GM23338 (cell line): ENCODE results near the gene PCDHGB1. TPM values are rescaled to one million over a fixed set of nuclear protein-coding genes. Genes with fewer than 3 reads are reported as not detected.
A peak's percentile ranks its signal among the peaks of the same experiment; 100 is the strongest.
"Not testable (repeated sequence)": the region's sequence is repeated elsewhere in the genome, so short reads cannot be mapped to it uniquely, and the experiment has no call there.

ENCODE experiments used
- ATAC-seq: fragments of 200-7000 bp; cut with Tn5 transposase; 3 replicates; pipeline ENCODE4 v1.9.1; 2020
- DNase-seq: peaks from one replicate; pipeline ENCODE4 v3.0.0-alpha.2; 2015; ENCODE audit warnings: low spot score
- H2AFZ ChIP-seq: fragments of 200-600 bp; sonication (generic); 2 replicates; pipeline ENCODE4 v1.8.0; 2016; ENCODE audit warnings: antibody characterized with exemption, mild to moderate bottlenecking, moderate library complexity
- H3F3A ChIP-seq: fragments of 200-600 bp; sonication (generic); replicated peaks from 2 replicates; pipeline ENCODE4 v1.8.0; 2017; ENCODE audit warnings: antibody characterized with exemption, mixed run types, low read depth
- H3K27ac ChIP-seq: fragments of 200-600 bp; sonication (generic); 2 replicates; pipeline ENCODE4 v1.6.1; 2016; ENCODE audit warnings: low read depth
- H3K27me3 ChIP-seq: fragments of 200-600 bp; sonication (generic); 2 replicates; pipeline ENCODE4 v1.8.0; 2016; ENCODE audit warnings: mild to moderate bottlenecking, mixed run types, moderate library complexity; ENCODE audit not compliant: insufficient read depth
- H3K36me3 ChIP-seq: fragments of 200-600 bp; sonication (generic); 2 replicates; pipeline ENCODE4 v1.8.0; 2016; ENCODE audit warnings: mild to moderate bottlenecking; ENCODE audit not compliant: insufficient read depth
- H3K4me1 ChIP-seq: fragments of 200-600 bp; sonication (generic); 2 replicates; pipeline ENCODE4 v1.8.0; 2016; ENCODE audit warnings: mild to moderate bottlenecking, moderate library complexity; ENCODE audit not compliant: insufficient read depth
- H3K4me2 ChIP-seq: fragments of 200-600 bp; sonication (generic); 2 replicates; pipeline ENCODE4 v1.7.1; 2017; ENCODE audit warnings: mixed run types
- H3K4me3 ChIP-seq: fragments of 200-600 bp; sonication (generic); 2 replicates; pipeline ENCODE4 v1.6.1; 2016; ENCODE audit warnings: mixed run types
- H3K79me2 ChIP-seq: fragments of 200-600 bp; sonication (generic); replicated peaks from 2 replicates; pipeline ENCODE4 v1.8.0; 2017; ENCODE audit warnings: mild to moderate bottlenecking; ENCODE audit not compliant: insufficient read depth
- H3K9me2 ChIP-seq: fragments of 200-600 bp; sonication (generic); 2 replicates; pipeline ENCODE4 v1.8.0; 2017; ENCODE audit not compliant: insufficient read depth
- H4K20me1 ChIP-seq: fragments of 200-600 bp; sonication (generic); replicated peaks from 2 replicates; pipeline ENCODE4 v1.8.0; 2017; ENCODE audit warnings: mild to moderate bottlenecking; ENCODE audit not compliant: insufficient read depth
- H3K27ac Mint-ChIP-seq: 2 replicates; pipeline ENCODE4 v1.8.0; 2020; ENCODE audit warnings: inconsistent platforms, mild to moderate bottlenecking, moderate library complexity, mixed read lengths
- H3K27me3 Mint-ChIP-seq: 3 replicates; pipeline ENCODE4 v1.8.0; 2022; ENCODE audit warnings: low read depth, mild to moderate bottlenecking, moderate library complexity, mixed read lengths, inconsistent platforms; ENCODE audit not compliant: insufficient read depth, poor library complexity
- H3K36me3 Mint-ChIP-seq: 3 replicates; pipeline ENCODE4 v1.8.0; 2021; ENCODE audit warnings: low read depth, mild to moderate bottlenecking, inconsistent platforms, moderate library complexity, mixed read lengths
- H3K4me1 Mint-ChIP-seq: 3 replicates; pipeline ENCODE4 v1.8.0; 2020; ENCODE audit warnings: mild to moderate bottlenecking, inconsistent platforms, mixed read lengths
- H3K4me3 Mint-ChIP-seq: 3 replicates; pipeline ENCODE4 v1.8.0; 2021; ENCODE audit warnings: moderate library complexity, mild to moderate bottlenecking, inconsistent platforms, mixed read lengths
- H3K9me3 Mint-ChIP-seq: 3 replicates; pipeline ENCODE4 v1.8.0; 2020; ENCODE audit warnings: moderate library complexity, mild to moderate bottlenecking, inconsistent platforms, mixed read lengths
- CREB1 ChIP-seq: fragments of 250-450 bp; sonication (Bioruptor Pico); IDR thresholded peaks from 2 replicates; pipeline ENCODE4 v1.5.0; 2020; ENCODE audit warnings: low read depth, mild to moderate bottlenecking, moderate library complexity
- CTCF ChIP-seq, 2 experiments: fragments of 200-600 bp in 1 of 2; sonication (generic) in 1 of 2; conservative IDR thresholded peaks; 2 replicates each; pipeline versions ENCODE4 v1.5.1 to v1.6.1; 2016 to 2017; ENCODE audit warnings: antibody characterized with exemption in 2 of 2, low read depth in 2 of 2, mild to moderate bottlenecking in 2 of 2, moderate library complexity in 1 of 2
- EZH2phosphoT487 ChIP-seq: fragments of 200-600 bp; sonication (generic); IDR thresholded peaks from one replicate; pipeline ENCODE4 v1.8.1; 2018; ENCODE audit warnings: antibody characterized with exemption; ENCODE audit not compliant: unreplicated experiment
- NANOG ChIP-seq: IDR thresholded peaks from 2 replicates; pipeline ENCODE4 v1.6.1; 2016; ENCODE audit warnings: antibody characterized with exemption, borderline replicate concordance
- POLR2AphosphoS5 ChIP-seq: IDR thresholded peaks from 2 replicates; pipeline ENCODE4 v1.6.1; 2016; ENCODE audit warnings: antibody characterized with exemption, low read depth
- STAT1 ChIP-seq: IDR thresholded peaks from one replicate; pipeline ENCODE4 v1.6.1; 2016; ENCODE audit warnings: antibody characterized with exemption; ENCODE audit not compliant: unreplicated experiment
- ZNF462 ChIP-seq: fragments of 250-450 bp; sonication (Bioruptor Pico); IDR thresholded peaks from 2 replicates; pipeline ENCODE4 v1.5.0; 2020; ENCODE audit warnings: mild to moderate bottlenecking, moderate library complexity
- polyA plus RNA-seq: library from polyadenylated mRNA; unstranded; fragments of >200 nt; fragmentation: Nextera tagmentation; extraction: Ambion mirVana; gene quantifications from 2 replicates; pipeline ENCODE4 v1.2.1, GENCODE V29; 2016
- total RNA-seq: library from RNA; depleted of rRNA; stranded (reverse); fragments of >200 nt; shearing (Covaris generic); gene quantifications from 2 replicates; pipeline ENCODE4 v1.2.3, GENCODE V29; 2014

Gene PCDHGB1
- total and polyA plus RNA-seq, 2 experiments from 2014 or later: 0.74 to 9.1 TPM

GRCh38 chr5:141345327-141345726 is 4.6 kb upstream of the PCDHGB1 start:
- no peak for DNase-seq
- no peak overlapping the region for H2AFZ ChIP-seq
- H3K9me3 Mint-ChIP-seq: peaks cover 64% of the 10 kb centered on the region
- H3K79me2 ChIP-seq: no peaks in the 10 kb centered on the region
- ATAC-seq: no peak
- H3K36me3 Mint-ChIP-seq: peaks cover 36% of the 10 kb centered on the region
- peaks cover 7% of the 10 kb centered on the region for H3K27me3 Mint-ChIP-seq
- H3K4me1 ChIP-seq: no peaks in the 10 kb centered on the region
- no peaks in the 10 kb centered on the region for H4K20me1 ChIP-seq
- no peak overlapping the region for H3K27ac Mint-ChIP-seq
- H3K4me3 Mint-ChIP-seq: no peak overlapping the region; the same call in 2 of the 3 replicates
- no peaks in the 10 kb centered on the region for H3K36me3 ChIP-seq
- H3K4me2 ChIP-seq: no peak overlapping the region
- H3K27me3 ChIP-seq: no peaks in the 10 kb centered on the region
- no peaks in the 10 kb centered on the region for H3K9me2 ChIP-seq
- H3K27ac ChIP-seq: no peak overlapping the region
- no peaks in the 10 kb centered on the region for H3F3A ChIP-seq
- H3K4me3 ChIP-seq: no peak overlapping the region
- peaks cover 2% of the 10 kb centered on the region; the same call in 2 of the 3 replicates for H3K4me1 Mint-ChIP-seq
- TF ChIP-seq CTCF (conservative IDR thresholded peaks at IDR 0.05; ENCODE audit: low read depth in 2 of 2) (peak; percentile 28 to 46; a peak in 2 of 4 replicates), STAT1 (no peak)

- not testable (repeated sequence) for ATAC-seq, H3K9me2 ChIP-seq, H3K4me3 ChIP-seq, H2AFZ ChIP-seq, H3K27me3 Mint-ChIP-seq, H3K27ac ChIP-seq, H3K4me1 Mint-ChIP-seq, H3K27me3 ChIP-seq, H4K20me1 ChIP-seq, H3K4me2 ChIP-seq, H3F3A ChIP-seq, H3K4me3 Mint-ChIP-seq, H3K79me2 ChIP-seq, H3K4me1 ChIP-seq, H3K36me3 ChIP-seq, H3K27ac Mint-ChIP-seq, DNase-seq
- peaks cover 42% of the 10 kb centered on the region for H3K36me3 Mint-ChIP-seq
- H3K9me3 Mint-ChIP-seq: peaks cover 66% of the 10 kb centered on the region
Measured at GRCh38 chr5:141346017-141346416, 3.9 kb upstream of the PCDHGB1 start.

GRCh38 chr5:141351591-141351990 is 1.7 kb downstream of the PCDHGB1 start:
- no peak overlapping the region for H3K4me3 Mint-ChIP-seq
- H3K27ac Mint-ChIP-seq: no peak overlapping the region
- H3K4me1 Mint-ChIP-seq: peaks cover 2% of the 10 kb centered on the region; the same call in 2 of the 3 replicates
- Histone ChIP-seq H3K36me3 (no peaks in the 10 kb centered on the region), H3K27ac (no peak overlapping the region), H3K9me2 (no peaks in the 10 kb centered on the region), H3F3A (0 out of 2 replicates have a peak, but pooled peaks cover 3% of the 10 kb centered on the region), H3K4me2 (no peak overlapping the region), H3K4me1 (no peaks in the 10 kb centered on the region), H3K4me3 (no peak overlapping the region), H3K27me3 (no peaks in the 10 kb centered on the region), H4K20me1 (no peaks in the 10 kb centered on the region), H2AFZ (no peak overlapping the region), H3K79me2 (no peaks in the 10 kb centered on the region)
- peaks cover 60% of the 10 kb centered on the region for H3K36me3 Mint-ChIP-seq
- peaks cover 9% of the 10 kb centered on the region for H3K27me3 Mint-ChIP-seq
- DNase-seq: no peak
- no peak for ATAC-seq
- H3K9me3 Mint-ChIP-seq: peaks cover 67% of the 10 kb centered on the region
- TF ChIP-seq NANOG: no peak
- TF ChIP-seq CTCF (conservative IDR thresholded peaks at IDR 0.05; ENCODE audit: low read depth in 2 of 2): no peak
- no peak for TF ChIP-seq EZH2phosphoT487
- TF ChIP-seq CREB1 (CRISPR knock-in tag): no peak
- no peak for TF ChIP-seq POLR2AphosphoS5
- no peak for TF ChIP-seq ZNF462 (CRISPR knock-in tag)
